NCI-H2196 treated with DMSO at 0.1 percent for 48 hours (cell line): ENCODE data around the gene PARD3B.

Experiments
- DNase-seq: peaks from one replicate; lab custom pipeline; 2025; ENCODE audit not compliant: unreplicated experiment; lab: John Stamatoyannopoulos, UW

Gene PARD3B

DNA sequence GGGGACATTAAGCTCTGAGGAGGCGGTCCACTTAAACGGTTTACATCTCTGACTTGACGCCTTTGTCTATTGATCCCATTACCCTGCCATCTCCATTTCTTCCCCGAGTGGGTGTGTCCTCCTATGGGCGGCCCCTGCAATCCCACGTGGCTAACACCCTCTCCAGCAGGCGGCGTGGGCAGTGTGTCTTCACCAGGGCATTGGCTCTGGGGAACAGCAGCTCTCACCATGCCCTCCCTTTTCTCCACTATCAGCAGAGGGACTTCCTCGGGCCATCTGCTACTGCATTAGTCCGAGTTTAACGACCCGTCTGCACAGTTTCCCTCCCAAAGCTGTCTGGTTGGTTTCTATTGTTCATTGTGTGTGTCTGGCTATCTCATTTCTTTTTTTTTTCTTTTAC is 625.1 kb downstream of the PARD3B start:
- DNase-seq = no peak

DNA sequence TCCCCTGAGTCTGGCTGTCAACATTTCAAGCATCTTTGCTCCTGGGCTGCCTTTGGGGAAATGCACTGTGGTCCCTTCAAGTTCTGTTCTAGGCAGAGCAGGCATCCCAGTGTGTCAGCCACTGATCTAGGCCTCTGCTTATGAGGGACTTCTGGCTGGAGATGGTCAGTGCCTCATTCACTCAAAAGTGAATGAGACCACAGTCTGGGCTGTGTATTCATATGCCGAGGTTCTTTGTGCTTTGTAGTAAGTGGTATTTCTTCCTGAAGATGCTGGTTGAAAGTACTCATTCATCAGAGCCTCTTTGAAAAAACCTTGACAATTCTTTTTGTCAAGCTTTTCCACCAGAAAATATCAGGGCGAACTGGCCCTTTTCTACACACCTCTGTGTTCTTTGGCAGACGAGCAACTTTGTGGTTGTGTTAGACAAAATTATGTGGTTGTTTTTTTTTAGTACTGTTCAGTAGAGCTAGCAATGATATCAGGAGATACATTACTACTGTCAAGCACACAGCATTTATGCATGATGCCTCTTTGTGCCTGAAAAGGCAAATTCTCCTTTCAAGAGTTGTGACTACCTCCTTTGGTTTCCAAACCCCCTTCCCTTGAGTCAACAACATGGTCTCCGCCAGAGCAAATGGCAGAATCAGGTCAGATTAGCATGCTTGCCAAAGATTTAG is 626.1 kb downstream of the PARD3B start:
- DNase-seq = no peak

DNA sequence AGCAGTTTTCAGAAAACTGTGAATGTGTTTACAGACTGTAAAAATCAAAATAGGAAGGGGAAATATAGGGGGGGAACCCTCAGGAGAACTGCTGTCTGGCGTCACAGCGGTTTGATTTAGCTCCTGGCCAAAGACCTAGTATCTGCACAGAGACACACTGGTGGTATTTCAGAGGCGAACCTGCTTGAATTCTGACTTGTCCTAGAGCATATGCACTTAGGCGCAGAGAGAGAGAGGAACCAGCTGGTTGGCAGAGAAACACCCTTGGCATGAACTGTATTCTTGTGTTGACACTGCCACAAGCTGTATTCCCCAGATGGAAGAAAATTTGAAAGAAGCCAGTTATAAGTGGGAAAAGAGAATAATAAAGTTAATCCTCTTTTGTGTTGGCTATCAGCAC is 630.6 kb downstream of the PARD3B start:
- DNase-seq = no peak

DNA sequence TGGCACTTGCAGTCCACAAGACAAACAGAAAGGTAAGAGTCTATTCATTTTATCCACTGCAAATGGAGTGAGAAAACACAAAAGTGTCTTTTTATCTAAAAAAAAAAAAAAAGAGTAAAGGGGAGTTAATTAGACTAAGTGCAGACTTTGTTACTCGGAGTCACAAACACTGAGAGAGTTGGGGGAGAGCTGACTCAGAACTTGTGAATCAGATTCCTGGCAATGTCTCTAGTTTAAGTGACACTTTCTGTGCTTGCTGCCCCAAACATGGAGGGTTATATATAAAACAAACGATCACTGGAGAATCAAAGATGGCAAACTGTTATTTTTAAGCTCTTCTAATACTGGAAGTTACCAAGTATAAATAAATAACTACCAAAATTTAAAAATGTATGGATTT is 631.3 kb downstream of the PARD3B start:
- no peak for DNase-seq

DNA sequence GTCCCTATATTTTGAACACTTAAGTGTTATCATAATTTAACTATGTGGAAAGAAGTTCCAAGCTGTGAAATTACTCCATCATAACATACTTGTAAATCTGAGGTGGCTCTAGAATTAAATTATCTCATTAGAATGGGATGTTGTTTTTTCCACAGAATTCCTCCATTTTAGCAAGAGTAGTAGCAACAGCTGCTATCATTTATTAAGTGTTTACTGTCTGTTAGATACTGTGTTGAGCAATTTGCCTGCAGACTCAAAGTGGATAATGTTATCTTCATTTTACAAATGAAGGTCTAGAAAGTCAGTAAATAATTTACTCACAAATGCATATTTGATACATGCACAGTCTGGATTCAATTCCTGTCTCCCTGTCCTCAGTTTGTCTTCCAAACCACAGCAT is 632.3 kb downstream of the PARD3B start:
- DNase-seq = no peak

DNA sequence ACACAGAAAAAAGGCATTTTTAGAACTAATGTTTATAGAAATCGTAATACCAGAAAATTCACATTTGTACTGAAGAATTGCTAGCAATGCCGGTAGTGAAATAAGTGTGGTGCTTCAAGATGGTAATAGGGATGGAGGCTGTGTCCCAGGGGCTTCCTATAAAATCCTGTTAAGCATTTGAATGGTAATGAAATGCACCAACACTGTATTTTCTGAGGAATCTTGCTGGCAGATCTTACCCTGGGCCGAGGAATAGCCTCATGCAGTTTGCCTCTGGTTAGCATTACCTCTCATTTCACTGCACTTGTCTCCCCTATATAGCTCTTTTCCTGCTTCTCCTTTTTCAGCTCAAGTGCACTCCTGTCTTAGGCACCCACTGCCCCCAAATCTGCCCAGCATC is 635.5 kb downstream of the PARD3B start:
- no peak for DNase-seq

DNA sequence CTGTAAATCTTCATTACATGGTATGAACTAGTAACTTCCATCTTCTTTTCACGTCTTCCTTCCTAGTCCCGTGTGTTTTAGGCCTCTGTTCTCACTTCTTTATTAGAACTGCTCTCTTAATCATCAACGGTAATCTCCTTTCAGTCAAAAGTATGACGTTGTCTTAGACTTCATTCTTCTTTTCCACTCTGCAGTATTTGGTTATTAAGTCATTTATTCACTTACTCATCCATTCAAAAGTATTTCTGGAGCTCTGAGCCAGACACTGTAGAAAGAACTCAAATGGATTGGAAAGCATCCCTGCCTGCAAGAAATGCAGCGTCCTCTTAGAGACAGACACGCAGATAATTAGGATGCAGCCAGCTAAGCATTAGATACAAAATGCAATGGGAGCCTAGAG is 642.5 kb downstream of the PARD3B start:
- no peak for DNase-seq

DNA sequence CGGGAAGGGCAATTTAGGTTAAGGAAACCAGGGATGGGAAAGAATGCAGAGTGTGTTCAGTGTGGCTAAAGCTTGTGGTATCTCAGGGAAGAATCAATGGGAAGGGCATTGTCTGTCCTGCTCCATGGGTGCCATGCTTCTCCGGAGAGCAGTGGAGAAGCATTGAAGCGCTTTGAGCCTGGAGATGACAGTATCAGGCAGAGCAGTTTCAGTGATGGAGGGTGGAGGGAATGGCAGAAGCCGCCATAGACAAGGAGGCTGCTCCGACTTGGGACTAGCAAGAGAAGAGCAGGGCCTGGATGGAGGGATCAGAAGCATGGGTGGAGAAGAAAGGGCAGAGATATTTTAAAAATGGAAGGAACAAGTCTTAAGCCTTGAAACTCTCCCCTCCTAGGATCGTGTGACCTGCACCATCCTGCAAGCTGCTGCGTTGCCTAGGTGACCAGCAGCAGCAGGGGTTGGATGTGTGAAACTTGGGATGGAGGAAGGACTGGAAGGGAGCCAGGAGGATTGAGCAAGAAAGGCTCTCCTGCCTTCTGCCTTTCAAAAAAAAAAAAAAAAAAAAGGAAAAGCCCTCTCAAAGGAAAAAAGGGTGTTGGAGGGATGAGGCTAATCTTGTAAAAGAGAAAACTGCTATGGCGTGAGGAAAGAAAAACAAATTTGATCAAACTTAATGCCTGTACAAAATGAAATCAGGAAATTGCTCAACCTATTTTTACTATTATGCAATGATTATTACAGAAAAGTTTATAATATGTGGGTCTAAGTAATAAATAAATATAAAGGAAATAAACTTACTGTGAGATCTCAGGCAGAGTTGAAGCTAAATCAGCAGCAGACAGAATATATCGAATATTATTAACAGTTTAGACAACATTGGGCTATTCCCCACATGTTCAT is 643.2 kb downstream of the PARD3B start:
- DNase-seq = no peak

DNA sequence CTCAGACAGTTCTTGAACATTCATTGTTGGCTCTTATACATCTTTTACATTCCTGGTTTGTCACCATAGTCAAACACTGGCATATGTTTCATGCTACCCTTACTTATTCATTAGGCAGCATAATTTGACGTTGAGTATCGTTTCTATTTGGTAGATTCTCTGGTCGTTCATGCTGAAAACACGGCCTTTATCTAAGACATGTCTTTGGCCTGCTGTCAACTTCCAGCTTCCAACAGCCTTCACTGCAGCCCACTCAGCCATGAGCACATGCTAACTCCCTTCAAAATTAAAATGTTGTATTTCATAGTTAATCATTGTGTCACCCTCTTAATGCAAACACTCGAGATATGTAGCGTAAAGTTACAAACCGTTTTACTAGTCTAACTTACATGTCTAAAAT is 644.0 kb downstream of the PARD3B start:
- no peak for DNase-seq

DNA sequence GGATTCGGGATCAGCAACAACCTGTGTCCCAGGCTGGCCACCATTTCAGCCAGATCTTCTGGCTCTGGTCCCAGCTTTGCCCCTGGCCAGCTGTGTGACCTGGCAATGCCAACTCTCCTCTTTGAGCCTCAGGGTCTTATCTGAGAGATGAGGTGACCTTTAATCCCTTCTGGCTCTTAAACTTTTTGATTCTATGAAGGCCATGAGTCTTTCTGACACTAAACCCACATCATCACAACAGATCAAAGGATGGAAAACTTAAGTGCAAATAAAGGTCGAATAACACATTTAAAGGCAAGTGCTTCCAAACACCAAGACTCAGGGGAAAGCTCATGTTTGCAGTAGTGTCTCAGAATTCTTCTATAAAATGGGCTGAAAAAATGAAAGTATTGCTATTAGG is 645.3 kb downstream of the PARD3B start:
- no peak for DNase-seq

DNA sequence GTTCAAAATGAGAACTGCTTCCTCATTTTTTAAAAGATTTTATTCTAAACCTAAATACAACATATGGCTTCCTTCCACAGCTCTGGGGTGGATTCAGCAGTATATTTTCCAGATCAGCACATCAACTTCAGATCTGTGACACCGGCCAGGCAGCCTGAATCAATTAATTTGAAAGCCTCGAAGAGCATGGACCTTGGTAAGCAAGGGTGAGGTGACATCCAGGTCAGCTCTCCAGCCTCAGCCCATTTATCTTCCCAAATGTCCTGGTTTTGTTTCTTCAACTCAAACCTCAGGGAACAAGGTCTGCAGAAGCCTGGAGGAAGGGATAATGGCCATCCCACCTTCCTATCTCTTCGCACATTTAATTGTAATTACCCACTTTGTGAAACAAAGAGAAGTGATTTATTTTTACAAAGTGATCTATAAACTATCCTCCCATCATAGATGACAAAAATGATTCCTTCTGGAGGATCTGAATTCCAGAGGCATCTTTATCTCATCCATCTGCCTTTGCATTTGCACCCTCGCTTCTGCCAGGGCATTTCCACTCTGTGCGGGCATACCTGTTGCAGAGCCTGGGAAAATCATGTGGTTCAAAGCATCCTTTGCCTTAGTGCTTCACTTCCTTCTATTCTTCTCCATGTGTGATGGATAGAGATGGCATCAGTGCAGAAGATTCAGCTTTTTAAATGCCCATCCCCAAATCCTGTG is 648.0 kb downstream of the PARD3B start:
- DNase-seq = no peak

DNA sequence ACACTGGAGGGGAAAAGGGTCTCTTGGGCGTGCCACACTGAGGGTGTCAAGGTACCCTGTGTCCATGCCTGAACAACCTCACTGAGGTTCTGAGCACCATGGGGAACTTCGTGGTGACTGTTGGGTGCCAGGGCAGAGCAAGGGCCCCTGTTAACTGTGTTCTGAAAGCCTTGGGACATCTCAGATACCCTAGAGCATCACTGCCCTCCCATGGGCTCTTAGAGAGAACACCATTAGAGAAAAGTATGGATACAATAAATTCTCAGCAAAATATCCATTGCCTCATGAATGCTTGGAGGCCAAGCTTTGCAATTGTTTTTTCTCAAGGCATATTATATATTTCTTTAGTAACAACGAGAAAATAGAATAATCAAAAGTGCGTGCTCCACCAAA is 648.6 kb downstream of the PARD3B start:
- no peak for DNase-seq

DNA sequence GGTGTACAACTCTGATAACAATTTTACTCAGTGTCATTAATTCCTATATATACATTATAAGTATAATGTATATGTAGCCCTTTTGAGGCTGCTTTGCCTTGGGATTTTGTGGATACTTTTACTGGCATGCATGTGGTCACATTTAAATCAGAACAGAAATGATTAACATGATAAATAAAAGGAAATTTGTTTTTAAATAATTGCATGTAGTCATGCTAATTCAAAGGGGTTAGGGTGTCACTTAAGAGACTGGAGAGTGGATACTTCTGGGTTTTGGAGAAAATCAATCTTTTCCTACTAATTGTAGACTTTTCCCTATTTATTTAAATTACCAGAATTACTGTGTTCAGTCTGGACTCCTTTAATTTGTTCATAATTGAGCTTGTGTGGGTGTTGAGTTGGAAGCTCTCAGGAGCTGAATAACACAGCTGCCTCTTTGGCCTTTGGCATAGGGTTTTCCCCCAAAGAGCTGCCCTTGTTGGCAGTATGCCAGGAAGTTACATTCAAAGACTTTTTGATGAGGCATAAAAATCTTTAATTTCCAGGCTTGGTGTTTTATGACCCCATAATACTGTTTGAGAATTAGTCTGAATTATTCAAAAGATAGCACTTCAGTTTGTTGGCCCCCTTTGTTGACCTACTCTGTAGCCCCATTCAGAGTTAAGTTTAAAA is 652.3 kb downstream of the PARD3B start:
- no peak for DNase-seq

DNA sequence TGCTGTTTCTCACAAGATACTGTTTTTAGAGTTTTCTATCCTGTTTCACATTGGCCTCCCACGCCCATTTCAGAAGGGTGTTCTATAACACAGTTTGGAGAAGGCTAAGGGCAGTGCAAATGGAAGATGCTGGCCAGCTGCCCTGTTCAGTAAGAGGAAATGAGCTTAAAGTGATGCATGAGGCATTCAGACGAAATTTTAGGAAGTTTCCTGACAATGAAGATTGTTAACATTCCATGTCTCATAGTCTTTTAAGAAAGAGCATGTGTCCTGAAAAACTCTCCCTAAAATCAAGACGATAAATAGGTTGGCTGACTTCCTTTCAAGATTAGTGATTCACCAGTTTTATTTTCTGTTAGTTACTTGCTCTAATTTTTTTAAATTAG is 652.9 kb downstream of the PARD3B start:
- DNase-seq = no peak

DNA sequence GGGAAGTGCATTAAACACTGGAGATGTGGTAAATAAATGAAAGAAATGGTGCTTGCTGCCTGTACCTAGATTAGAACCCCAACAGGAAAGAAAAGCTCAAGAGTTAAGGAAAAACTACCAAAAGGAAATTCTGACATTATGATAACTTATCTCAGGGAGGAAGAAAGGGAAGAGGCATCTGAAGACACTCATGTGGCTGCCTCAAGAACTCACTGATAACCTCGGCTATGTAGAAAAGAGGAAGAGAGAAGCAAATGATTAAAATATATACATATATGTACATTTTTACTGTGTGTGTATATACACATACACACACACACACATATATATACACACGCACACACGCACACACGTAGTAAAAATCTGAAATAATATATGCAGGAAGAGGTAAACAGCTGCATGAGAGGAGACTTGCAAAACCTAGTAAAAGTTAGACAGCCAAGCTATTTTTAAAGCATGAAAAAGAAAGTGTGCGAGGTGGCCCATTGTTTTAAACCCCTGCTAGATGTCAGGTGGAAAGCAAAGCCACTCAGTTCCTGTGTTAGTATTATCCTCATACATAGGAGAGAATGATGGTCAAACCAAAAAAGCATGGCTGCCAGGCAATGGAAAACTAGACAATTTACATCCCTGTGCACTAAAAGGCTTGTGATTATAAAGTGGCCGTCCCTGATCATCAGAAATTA is 654.0 kb downstream of the PARD3B start:
- DNase-seq = no peak

DNA sequence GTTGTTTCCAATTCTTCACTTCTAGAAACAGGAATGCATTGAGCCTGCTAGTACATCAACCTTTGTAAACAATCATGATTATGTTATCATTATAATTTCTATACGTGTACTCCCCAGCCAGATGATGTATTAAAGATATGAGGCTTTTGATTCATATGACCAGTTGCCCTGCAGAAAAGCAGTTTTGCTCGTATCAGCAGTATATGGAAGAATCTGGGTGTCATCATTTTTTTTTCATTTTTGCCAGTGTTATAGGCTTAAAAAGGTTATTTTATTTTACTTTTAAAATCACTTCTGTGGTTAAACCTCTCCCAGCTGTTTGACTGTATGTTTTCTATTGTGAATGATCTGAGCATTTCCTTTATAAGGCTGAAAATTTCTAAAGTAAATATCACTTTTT is 665.2 kb downstream of the PARD3B start:
- no peak for DNase-seq

DNA sequence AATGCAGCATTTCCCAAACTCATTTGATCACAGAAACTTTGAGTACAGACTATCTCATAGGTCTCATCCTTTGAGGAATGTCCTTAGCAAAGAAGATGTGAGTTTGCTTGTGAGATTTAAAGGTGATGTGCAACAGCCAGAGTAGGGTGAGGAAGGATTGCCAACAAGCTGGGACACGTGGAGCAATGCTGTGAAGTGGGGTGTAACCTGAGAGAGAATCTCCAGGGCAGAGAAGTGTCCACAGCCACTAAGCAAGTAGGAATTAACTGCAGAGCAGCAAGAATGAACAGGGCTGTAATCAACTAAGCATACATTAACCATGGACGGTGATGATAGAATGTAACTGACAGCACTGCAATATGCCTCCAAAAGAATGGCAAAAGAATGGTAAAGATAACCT is 667.1 kb downstream of the PARD3B start:
- DNase-seq = no peak

DNA sequence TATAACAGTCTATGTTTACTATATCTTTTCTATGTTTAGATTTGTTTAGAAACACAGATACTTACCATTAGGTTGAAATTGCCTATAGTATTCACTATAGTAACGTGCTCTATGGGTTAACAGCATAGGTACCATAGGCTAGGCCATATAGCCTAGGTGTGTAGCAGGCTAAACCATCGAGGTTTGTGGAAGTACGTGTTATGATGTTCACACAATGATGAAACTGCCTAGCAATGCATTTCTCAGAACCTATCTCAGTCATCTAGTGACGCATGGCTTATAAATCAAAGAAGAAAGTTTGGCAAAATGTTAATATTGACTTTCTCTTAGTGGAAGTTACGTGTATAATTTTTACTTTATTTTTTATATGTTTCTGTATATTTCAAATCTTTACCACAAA is 670.8 kb downstream of the PARD3B start:
- no peak for DNase-seq

DNA sequence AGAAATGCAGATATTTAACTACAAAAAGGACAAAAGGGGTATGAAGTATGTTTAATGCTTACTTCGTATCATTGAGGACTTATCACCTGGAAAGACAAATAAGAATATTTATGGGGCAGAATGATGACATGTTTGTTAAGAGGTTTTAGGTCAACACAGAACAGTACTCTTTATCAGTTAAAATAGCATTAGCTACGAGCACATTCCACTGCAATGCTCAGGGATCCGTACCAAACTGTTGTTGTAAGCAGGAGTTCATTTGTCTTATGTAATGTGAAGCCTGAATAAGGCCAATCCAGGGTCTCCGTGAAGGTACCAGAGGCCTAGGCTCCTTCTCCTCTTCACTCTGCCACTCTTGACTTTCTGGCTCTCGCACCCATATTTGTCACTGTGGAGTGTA is 671.3 kb downstream of the PARD3B start:
- no peak for DNase-seq

DNA sequence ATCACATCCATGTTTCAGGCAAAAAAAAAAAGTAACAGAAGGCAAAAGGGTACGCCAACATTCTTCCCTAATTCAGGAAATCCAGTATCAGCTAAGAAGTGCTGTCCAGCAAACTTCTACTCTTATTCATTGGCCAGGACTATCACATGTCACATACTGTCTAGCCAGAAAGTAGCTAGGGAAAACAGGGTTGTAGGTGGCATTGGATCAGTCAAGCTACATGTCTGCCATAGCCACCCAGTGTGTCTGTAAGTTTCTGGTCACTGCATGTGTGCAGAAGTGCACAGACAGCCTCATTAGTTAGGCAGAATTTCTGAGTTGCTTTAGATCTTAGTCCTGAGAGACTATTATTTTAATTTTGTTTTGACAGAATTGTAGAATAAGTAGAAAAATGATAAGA is 671.7 kb downstream of the PARD3B start:
- no peak for DNase-seq

DNA sequence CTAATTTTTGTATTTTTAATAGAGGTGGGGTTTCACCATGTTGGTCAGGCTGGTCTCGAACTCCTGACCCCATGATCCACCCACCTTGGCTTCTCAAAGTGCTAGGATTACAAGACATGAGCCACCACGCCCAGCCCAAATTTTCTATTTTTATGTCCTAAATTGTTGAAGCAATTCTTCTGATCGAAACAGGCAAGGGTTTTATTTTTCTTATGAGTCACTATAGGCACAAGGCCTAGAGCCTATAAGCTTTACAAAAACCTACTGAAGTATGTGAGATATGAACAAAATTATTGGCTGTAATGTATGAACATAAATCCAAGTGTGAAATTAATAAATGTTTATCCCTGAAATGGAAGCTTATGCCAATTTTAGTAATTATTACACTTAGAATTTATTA is 672.8 kb downstream of the PARD3B start:
- DNase-seq = no peak
